Stimulated activated CD4-positive, alpha-beta T cell treated with anti-CD3 and anti-CD28 coated beads, Interleukin-12 subunit alpha, Interleukin-12 subunit beta, amount 100 ng/mL, for 24 hours (primary cell): Measurements from ENCODE around the gene FBXL17.

ENCODE experiments used
- DNase-seq, 2 experiments: peaks; one replicate each; pipeline ENCODE4 v3.0.0-alpha.2; 2020; ENCODE audit warnings: low read depth in 2 of 2

Gene FBXL17

DNA sequence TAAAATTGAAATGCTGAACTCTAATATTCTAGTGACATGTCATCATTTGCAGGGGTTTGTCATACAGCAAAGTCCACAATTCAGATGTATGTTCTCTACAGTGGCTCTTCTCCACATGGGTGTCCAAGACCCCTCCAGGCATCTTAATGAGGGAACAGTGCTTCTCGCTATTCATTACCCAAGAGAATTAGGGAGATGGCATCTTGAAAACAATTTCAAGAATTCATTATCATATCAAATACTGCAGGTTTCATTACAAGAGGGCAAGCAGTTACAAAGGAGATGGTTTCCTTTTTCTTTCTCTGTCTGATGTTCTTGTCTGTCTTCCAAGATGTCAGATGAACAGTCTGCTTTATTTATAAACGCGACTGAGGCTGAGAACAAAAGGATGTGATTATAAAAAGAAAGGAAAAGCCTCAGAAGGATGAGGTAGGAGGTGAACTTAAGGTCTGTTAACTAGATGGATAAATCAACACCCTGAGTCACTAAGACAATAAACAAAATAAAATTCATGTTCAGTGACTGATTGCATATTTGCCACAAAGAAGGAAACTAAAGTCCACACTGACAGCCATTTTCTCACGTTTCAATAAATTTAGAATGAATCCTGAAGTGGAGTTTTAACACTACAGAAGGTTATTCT lies 384.4 kb downstream of the FBXL17 start:
- DNase-seq = no peak

DNA sequence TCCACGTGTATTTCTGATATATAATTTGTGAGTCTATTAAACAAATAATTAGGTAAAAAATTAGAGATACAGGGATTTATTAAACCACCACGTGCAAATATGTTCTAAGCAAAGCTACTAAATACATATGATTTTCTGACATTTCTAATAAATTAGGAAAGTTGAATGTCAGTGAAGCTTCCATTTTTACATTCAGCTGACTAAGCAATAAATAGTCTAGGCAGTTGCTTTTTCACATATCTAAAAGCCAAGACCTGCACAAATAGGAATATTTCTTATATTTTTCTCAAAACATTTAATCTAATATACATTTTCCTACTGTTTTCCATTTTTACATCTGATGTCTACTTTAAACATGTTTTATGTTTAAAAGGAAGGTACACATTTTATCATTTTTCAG lies 388.6 kb downstream of the FBXL17 start:
- DNase-seq = no peak

DNA sequence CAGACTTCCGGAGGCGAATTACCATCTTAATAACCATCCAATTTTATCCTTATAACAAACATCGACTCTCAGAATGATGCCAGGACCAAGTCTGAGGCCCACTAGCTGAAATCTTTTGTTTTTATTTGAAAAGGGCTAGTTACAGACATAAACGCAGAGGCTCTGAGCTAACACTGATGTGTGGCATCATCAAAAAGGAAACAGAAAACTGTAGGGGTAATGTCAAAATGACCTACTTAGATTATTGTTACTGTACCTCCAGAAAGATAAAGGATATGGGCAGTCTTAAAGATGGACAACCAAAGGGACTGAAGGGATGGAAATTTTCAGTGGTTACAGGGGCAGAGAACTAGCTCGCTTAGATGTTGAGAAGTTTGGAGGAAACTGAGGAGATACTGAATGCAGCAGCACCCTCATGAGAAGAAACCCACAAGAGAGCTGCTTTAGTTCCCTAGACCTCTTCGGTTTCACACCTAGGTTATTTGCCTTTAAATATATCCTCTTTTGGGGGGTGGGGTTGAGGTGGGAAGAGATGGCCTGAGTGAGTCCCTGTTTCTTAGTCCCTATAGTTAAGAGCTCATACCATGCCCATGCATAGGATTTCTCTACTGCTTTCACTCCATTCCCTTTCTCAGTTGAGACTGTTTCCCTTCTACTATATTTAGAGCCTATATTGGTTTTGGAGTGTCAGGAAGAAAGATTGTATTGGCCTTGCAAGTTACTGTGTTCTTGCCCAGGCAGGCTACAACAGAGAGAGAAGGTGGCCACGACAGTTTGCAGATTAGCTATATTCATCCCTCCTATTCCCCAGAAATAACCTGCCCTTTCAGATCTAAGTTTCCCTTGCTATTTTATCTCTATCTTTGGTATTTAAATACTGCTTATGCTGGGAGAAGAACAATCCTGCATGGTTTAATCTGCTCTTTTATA lies 390.8 kb downstream of the FBXL17 start:
- DNase-seq = no peak

- no peak for DNase-seq
Measured at GRCh38 chr5:107985144-107985543, 396.8 kb downstream of the FBXL17 start.

DNA sequence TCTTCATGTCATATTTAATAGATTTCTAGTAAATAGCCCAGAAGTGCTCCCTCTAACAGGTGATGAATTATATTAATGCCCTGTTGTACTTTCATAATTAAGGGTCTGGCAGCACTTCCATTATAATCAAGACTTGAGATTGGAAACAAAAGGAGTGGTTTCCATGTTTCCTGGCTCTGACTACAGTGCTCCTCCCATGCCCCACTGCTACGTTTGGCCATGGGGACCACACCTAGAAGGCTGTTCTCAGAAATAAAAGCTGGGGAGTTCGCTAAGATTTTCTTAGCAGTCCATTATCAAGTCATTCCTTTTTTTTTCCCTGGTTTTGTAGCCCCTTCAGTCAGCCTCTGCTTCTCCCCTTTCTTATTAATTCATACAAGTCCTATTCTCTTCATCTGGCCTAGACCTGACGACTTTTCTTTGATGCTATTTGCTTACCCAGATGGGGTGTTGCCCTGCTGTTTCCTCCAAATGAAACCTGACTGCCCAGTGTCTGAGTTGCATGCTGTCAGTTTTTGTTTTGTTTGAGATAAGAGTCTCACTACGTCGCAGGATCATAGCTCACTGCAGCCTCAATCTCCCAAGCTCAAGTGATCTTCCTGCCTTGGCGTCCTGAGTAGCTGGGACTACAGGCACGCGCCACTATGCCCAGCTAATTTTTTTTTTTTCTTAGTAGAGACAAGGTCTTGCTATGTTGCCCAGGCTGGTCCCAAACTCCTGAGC lies 399.0 kb downstream of the FBXL17 start:
- DNase-seq = no peak

DNA sequence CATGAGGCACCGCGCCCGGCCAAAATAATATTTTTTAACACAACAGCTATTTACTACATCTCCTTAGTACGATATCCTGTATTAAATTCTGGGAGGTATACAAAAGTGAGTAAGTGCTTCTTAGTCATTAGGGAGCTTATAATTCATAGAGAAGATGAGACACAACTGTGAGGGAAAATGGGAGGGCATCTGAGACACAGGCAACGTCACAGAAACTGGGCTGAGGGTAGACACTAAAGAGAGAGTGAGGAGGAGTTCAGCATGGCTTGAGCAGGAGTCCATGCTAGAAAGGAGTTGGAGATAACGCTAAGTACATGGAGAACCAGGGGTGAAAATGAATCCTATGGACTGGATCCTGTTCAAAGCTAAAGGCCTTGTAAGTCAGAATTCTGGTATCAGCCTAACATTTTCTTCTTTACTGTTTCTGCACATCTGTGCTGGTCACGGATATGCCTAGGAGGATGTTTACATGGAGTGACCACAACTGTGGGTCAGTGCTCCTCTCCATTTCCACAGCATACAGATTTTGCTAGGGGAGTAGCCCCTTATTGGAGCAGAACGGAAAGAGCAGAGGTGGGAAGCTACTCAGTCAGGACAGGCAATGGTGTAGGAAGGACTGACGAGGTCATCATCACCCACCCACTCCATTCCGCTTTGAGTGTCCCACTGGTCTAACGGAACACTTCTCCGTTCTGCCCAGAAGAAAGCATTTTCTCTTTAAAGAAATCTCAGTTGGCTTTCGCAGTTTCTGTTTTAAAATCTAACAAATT lies 400.8 kb downstream of the FBXL17 start:
- no peak for DNase-seq

- no peak for DNase-seq
Measured at GRCh38 chr5:107979900-107980299, 402.0 kb downstream of the FBXL17 start.

DNA sequence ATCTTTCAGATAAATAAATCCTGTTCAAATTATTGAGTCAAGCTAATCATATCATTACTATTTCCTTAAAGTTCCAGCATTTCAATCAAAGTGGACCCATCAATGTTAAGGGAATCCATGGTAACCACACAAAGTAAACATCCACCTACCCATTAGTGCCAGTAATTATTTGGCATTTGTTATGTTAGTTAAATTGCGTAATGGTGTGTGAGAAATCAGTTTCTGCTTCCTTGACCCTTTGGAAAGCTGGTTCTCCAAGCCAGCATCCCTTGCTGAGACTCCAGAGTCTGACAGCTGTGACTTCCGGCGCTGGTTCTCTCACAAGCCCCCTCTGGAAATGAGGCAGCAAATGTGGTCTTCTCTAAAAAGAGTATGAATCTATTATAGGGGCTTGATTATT lies 402.6 kb downstream of the FBXL17 start:
- DNase-seq = no peak

DNA sequence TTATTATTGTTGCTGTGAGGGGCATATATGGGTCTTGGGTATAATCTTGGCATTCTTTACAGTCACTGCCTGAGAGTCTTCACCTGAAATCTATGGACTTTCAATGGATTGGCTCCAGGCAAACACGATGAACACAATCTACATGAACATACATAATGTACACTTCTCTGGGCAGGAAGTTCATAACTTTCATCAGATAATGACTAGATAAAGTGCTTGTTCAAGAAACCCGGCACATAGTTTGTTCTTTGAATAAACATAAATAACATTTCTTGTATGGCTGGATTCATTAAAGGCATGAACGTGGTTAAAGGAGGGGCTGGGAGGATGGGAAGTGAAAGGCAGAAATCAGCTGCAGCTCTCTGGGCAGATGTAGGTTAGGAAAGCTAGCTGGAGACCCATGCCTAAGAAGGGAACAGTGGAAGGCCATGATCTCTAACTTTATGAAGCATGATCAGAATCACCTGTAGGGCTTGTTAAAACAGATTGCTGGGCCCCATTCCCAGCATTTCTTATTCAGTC lies 404.3 kb downstream of the FBXL17 start:
- DNase-seq = no peak

GRCh38 chr5:107975568-107975967 lies 406.3 kb downstream of the FBXL17 start:
- no peak for DNase-seq

DNA sequence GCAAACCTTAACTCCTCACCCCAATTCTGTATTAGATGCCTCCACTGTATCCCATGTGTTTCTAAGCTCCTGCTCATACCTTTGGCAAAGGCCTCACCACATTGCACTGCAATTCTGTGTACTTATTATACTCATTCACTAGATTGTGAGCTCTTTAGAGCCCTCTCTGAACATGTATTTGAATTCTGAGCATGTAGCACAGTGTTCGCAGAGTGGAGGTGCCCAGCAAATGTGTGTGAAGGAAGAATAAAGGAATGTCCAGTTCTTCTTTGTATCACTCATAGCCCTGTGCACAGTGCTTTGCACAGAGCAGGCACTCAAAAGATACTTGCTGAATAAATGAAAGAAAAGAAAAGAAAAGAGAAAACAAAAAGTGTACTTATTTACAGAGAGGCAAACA lies 410.1 kb downstream of the FBXL17 start:
- no peak for DNase-seq

- DNase-seq = no peak
Measured at GRCh38 chr5:107969847-107970246, 412.1 kb downstream of the FBXL17 start.

DNA sequence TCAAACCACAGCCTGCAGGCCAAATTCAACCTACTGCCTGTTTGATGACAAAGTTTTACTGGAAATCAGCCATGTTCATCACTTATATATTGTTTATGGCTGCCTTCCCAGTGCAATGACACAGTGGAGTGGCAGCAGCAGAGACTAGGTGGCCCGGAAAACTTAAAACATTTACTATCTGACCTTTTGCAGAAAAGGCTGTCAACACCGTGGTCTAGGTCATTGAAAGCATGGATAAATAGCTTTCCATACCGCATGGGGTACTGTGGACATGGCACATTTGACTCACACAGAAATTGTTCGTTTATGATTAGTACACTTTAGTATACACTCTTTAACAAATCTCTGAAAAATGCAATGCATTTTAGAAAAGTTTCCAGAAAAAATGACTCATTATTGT lies 412.9 kb downstream of the FBXL17 start:
- DNase-seq = no peak

DNA sequence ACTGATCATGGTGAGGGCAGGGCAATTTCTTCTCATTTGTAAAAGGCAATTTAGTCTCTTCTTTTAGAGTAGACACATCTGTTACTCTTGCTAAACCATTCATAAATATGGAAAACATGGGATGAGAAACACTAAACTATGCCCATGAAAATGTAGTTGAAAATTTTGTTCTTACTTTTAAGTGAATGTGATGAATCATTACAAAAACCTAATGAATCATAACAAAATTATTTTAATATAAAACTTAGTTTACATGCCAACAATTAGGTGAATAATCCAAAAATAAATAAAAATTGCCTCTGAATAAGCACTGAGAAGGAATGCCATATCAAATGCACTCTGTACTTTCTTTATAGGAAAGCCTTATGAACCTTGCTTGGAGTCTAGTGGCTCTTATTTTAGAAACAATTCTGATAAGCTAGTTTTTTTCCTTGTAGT lies 413.5 kb downstream of the FBXL17 start:
- no peak for DNase-seq

GRCh38 chr5:107966201-107966600 lies 415.7 kb downstream of the FBXL17 start:
- DNase-seq = no peak

- no peak for DNase-seq
Measured at GRCh38 chr5:107964722-107965121, 417.2 kb downstream of the FBXL17 start.

DNA sequence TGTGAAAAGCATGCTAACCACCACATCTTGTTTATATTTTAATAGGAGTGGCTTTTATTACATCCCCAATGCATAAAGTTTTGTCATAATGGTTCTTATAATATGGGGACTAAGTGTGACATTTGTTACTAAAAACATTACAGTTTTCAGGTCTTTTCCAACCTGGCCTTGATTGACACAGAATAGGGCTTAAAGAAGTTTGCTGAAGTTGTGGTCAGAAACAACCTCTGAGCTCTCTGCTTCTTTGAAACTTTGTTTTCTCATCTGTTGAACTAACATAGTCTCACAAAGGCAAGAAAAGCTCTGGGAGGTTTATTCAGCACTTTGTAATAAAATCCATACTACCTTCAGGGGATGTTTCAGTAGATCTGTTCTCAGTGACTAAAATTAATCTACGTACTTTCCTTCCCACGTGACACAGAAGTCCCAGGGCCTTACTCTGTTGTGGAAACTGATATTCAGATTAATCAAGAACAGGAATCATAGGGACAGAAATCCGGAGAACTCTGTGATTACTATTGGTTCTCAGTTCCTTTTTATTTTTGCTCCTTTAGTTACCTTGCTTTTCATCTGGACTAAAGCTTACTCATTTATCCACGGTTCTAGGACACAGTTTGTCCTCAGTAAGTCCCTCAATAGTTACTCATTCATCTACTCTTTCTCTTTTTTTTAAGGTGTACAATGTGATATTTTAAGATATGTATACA lies 422.2 kb downstream of the FBXL17 start:
- no peak for DNase-seq

DNA sequence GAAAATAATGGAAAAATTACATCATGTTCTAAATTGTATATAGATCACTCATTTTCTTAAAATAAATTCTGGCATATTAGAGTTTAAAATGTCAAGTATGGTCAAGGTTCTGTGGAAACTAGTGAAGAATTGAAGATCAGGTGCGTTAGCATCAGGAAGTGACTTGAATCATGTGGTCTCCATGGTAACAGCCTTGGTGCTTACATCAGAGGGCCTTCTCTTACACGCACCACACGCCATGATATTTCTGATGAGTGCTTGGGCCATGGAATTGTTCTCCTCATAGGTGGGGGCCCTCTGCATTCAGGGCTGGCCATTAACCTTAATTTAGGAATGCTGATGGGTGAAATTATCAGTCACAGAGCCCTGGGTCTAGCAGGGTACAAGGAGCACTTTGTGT lies 423.0 kb downstream of the FBXL17 start:
- no peak for DNase-seq

- no peak for DNase-seq
Measured at GRCh38 chr5:107958432-107958831, 423.5 kb downstream of the FBXL17 start.

DNA sequence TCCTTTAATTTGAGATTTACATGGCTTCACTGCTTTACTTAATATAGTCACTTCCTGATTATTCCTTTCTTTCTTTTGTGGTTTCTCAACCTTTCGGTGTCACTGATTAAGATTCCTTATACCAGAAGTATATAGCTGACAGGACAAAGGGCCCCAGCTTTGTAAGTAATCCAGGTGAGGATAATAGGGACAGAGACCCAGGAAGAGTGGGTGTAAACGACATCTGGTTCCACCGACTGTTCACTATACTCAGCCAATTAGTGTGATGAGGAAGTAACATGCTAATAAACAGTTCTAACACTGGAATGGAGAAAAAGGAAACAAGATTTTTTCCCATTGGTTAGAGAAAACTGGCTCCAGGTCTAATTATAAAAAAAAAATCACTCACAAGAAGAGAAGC lies 424.8 kb downstream of the FBXL17 start:
- DNase-seq = no peak

DNA sequence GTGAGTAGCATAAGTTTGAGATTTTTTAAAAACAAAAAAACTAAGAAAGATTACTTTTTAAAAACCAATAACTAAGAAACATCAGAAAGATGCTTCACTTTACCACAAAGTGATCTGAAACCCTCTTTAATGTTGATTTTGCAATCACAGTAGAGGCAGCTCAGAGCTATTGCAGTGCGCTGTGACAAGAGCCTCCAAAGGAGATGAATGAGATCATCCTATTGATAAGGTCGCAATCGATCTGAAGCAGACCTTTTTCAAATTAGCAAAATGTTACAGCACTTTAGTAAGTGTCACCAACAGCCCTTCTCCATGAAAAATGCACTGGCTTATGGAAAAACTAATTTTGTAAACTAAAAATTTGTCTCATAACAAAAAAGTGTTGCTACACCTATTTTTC lies 426.6 kb downstream of the FBXL17 start:
- no peak for DNase-seq
